ENCODE results near the gene FAM43B. TPM values are rescaled to one million over a fixed set of nuclear protein-coding genes. Genes with fewer than 3 reads are reported as not detected.

FAM43B gene
- total RNA-seq, 2 experiments from 2014 or later = not detected

DNA sequence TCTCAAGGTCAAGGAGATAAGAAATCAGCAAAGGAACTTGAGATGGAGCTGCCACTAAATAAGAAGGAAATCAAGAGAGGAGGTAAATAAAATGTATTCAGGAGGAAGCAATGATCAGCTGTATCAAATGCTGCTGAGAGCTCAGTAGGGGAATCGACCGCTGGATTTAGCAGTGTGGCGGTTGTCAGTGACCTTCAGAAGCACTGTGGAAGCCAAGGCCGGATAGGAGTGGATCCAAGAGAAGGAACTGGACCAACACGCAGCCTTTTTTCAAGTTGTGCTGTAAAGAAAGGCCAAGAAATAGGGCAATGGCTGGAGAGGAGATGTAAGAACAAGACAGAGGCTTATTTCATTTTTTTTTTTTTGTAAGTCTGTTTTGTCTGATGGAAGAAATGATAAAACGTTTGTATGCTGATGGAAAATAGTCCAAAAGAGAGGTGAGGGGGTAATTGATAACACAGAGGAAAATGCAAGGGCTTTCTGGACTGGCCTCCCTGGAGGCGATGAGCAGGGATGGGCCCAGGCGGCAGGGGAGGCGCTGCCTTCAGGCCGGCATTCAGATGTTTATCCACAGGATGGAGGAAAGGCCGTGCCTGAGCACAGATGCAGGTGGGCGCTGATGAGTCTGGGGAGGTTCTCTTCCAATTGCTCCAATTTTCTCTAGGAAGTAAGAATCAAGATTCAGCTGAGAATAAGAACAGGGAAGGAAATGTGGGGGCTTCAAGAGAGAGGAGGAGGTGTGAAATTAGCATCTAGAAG lies 17.5 kb upstream of the FAM43B start:
- Histone ChIP-seq H3K9me2 (ENCODE audit: insufficient read depth, low read length) (no peaks in the 10 kb centered on the region), H3K4me2 (ENCODE audit: low read length) (no peak overlapping the region), H3K4me1 (ENCODE audit: insufficient read depth, low read length, poor library complexity, severe bottlenecking) (no peaks in the 10 kb centered on the region), H3K36me3 (ENCODE audit: insufficient read depth, low read length) (no peaks in the 10 kb centered on the region), H3K79me2 (ENCODE audit: insufficient read depth, low read depth, low read length) (no peaks in the 10 kb centered on the region), H4K20me1 (ENCODE audit: insufficient read depth, low read length) (no peaks in the 10 kb centered on the region), H3K9me3 (ENCODE audit: low read length) (no peaks in the 10 kb centered on the region), H3K4me3 (ENCODE audit: low read depth, low read length, poor library complexity, severe bottlenecking) (no peak overlapping the region), H3K27ac (ENCODE audit: low read depth, low read length, poor library complexity, severe bottlenecking) (no peak overlapping the region), H2AFZ (ENCODE audit: low read length) (no peak overlapping the region)
- no peak for TF ChIP-seq CTCF (conservative IDR thresholded peaks at IDR 0.05; ENCODE audit: low read length)
- TF ChIP-seq EZH2phosphoT487 (IDR thresholded peaks at IDR 0.05; ENCODE audit: borderline replicate concordance, low read depth, low read length) = no peak
- BruUV-seq (replicated peaks) = no TSS peak
- ChIA-PET CTCF (ENCODE audit: unreplicated experiment) (no interaction called here), POLR2A (interaction anchor here (0.5 kb wide), 1 partner anchor 15 kb away, joined by 3 read pairs; no protein-coding TSS in a partner anchor)
- DNase-seq (ENCODE audit: low spot score) = no peak
- intact Hi-C loops (cut with micrococcal nuclease; ENCODE audit: unreplicated experiment) = no loop called here

GRCh38 chr1:20538227-20538626 lies 14.1 kb upstream of the FAM43B start:
- H3K4me2 ChIP-seq (ENCODE audit: low read length) = no peak overlapping the region
- no peak overlapping the region for H2AFZ ChIP-seq (ENCODE audit: low read length)
- no peaks in the 10 kb centered on the region for H3K4me1 ChIP-seq (ENCODE audit: insufficient read depth, low read length, poor library complexity, severe bottlenecking)
- H3K27ac ChIP-seq (ENCODE audit: low read depth, low read length, poor library complexity, severe bottlenecking) = no peak overlapping the region
- intact Hi-C loops (cut with micrococcal nuclease; ENCODE audit: unreplicated experiment) = no loop called here
- ChIA-PET POLR2A (no interaction called here), CTCF (ENCODE audit: unreplicated experiment) (no interaction called here)
- no peaks in the 10 kb centered on the region for H3K9me2 ChIP-seq (ENCODE audit: insufficient read depth, low read length)
- no TSS peak for BruUV-seq (replicated peaks)
- H3K79me2 ChIP-seq (ENCODE audit: insufficient read depth, low read depth, low read length) = no peaks in the 10 kb centered on the region
- TF ChIP-seq CTCF (conservative IDR thresholded peaks at IDR 0.05; ENCODE audit: low read length) = no peak
- no peaks in the 10 kb centered on the region for H3K36me3 ChIP-seq (ENCODE audit: insufficient read depth, low read length)
- H3K4me3 ChIP-seq (ENCODE audit: low read depth, low read length, poor library complexity, severe bottlenecking) = no peak overlapping the region
- H4K20me1 ChIP-seq (ENCODE audit: insufficient read depth, low read length) = no peaks in the 10 kb centered on the region
- DNase-seq (ENCODE audit: low spot score) = no peak
- H3K9me3 ChIP-seq (ENCODE audit: low read length) = no peaks in the 10 kb centered on the region

DNA sequence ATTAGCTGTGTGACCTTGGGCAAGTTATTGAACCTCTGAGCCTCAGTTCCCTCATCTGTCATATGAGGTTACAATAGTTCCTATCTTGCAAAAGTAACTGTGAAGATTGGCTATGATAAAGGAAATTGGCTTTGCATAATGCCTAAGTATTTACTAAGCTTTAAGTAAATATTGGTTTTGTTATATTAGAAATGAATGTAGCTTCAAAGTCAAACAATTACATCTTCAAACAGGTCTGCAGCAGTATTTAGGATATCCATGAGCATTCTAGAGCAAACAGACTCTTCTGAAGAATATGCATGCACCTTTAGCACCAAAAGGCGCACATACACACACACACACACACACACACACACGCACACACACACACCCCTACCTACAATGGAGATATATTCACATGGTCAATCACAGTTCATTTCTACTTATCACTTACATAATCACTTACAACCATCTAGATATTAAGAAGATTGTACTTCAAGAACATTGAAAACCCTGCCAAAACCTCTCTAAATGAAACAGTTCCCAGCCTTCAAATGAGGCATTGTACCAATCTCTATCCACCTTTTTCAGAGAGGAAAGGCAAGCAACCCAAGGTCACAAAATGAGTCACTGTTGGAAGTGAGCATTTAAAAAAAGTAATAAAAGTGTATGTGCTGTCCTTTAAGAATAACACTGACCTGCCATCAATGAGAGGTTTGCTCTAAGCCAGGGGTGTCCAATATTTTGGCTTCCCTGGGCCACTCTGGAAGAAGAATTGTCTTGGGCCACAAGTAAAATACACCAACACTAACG lies 13.4 kb upstream of the FAM43B start:
- DNase-seq (ENCODE audit: low spot score) = no peak
- no peak overlapping the region for H3K4me2 ChIP-seq (ENCODE audit: low read length)
- no peak overlapping the region for H3K27ac ChIP-seq (ENCODE audit: low read depth, low read length, poor library complexity, severe bottlenecking)
- no peaks in the 10 kb centered on the region for H3K79me2 ChIP-seq (ENCODE audit: insufficient read depth, low read depth, low read length)
- no peaks in the 10 kb centered on the region for H4K20me1 ChIP-seq (ENCODE audit: insufficient read depth, low read length)
- ChIA-PET CTCF (ENCODE audit: unreplicated experiment) (no interaction called here), POLR2A (no interaction called here)
- no peaks in the 10 kb centered on the region for H3K9me3 ChIP-seq (ENCODE audit: low read length)
- H3K4me3 ChIP-seq (ENCODE audit: low read depth, low read length, poor library complexity, severe bottlenecking) = no peak overlapping the region
- H3K36me3 ChIP-seq (ENCODE audit: insufficient read depth, low read length) = no peaks in the 10 kb centered on the region
- no peaks in the 10 kb centered on the region for H3K9me2 ChIP-seq (ENCODE audit: insufficient read depth, low read length)
- H3K4me1 ChIP-seq (ENCODE audit: insufficient read depth, low read length, poor library complexity, severe bottlenecking) = no peaks in the 10 kb centered on the region
- intact Hi-C loops (cut with micrococcal nuclease; ENCODE audit: unreplicated experiment) = no loop called here
- no TSS peak for BruUV-seq (replicated peaks)
- no peak overlapping the region for H2AFZ ChIP-seq (ENCODE audit: low read length)
- TF ChIP-seq CTCF (conservative IDR thresholded peaks at IDR 0.05; ENCODE audit: low read length) (no peak), EZH2phosphoT487 (IDR thresholded peaks at IDR 0.05; ENCODE audit: borderline replicate concordance, low read depth, low read length) (no peak)

All from OCI-LY7 (cell line).